Aortic smooth muscle cell (primary cell): ENCODE results near the gene NECAB3. TPM values are rescaled to one million over a fixed set of nuclear protein-coding genes. Genes with fewer than 3 reads are reported as not detected.

Source experiments
- total RNA-seq: library from RNA; depleted of rRNA; stranded (reverse); fragments of >200 nt; gene quantifications from 2 replicates; pipeline ENCODE4 v1.2.3, GENCODE V29; 2014

The NECAB3 gene, protein sequence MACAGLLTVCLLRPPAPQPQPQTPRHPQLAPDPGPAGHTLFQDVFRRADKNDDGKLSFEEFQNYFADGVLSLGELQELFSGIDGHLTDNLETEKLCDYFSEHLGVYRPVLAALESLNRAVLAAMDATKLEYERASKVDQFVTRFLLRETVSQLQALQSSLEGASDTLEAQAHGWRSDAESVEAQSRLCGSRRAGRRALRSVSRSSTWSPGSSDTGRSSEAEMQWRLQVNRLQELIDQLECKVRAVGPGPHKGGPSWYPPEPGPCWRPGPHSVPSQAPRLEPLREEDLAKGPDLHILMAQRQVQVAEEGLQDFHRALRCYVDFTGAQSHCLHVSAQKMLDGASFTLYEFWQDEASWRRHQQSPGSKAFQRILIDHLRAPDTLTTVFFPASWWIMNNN
- total RNA-seq = 14.4 and 15.1 TPM in 2 replicates

DNA sequence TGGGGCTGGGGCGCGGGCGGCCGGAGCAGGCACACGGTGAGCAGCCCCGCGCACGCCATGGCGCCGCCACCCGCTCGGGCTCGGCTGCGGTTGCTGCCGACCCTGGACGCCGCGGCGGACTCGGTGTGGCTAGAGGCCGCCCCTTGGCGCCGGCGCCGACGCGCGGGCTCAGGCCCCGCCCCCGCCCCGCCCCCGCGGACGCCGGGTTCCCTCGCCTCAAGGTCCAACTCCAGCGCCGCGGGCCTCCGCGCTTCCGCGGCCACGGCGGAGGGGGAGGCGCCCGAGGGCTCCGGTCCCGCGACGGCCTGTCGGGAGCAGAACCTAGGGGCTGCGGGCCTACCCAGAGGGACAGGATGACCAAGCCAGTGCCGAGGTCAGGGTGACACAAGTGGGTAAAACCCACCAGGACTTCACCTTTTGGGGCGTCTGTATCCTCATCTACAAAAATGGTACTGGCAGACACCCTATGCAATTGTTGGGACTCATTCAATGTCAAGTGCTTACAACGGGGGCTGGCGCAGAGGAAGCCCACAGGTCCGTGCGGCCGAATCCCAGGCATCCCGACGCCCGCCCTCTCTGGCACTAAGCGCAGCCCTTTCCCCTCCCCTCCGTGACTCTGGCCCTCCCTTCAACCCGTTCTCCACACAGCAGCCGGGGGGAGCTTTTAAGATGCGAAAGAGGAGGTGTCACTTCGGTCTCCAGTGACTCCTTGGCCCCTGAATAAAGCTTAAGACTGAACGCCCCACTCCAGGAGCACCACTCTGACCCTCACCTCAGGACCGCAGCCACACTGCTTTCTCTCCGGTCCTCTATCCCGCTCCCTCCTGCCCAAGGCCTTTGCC is at the start of gene NECAB3:
Gene NECAB3 (minus strand): TSS at position 135 of the 842 bp plus-strand sequence. CDS start 76 bp downstream, at position 59.

DNA sequence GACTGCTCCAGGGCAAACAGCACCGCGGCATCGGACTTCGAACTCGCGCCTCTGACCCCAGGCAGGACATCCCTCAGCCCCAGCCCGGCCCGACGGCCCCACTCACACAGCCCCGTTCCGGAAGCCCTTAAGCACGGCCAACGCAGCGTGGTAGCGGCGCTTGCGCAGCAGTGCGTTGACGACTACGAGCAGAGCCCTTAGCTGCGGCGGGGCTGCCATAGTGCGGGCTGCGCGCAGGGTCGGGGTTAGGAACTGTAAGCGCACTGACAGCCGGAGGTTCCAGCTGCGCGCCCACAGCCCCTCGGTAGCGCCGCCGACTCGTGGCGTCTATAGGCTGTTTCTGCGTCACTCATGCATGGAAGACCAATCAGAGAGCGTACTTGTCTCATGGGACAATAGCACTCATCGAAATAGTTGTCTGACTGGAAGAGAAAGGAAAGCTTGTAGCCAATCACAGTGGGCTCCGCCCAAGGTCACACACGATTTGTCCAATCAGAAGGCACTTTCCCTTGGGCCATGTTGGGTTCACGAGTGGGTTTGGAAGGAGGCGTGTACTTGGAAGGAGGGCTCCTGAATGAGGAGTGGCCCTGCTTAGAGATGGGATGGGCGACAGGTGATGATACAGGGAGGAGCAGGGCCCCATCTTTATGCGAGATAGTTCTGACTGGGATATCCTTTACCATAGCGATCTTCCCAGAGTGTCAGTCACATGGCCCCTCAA is 45.9 kb upstream of the NECAB3 start, which contains the start of gene PXMP4:
Gene PXMP4 (minus strand): TSS at position 322 of the 721 bp plus-strand sequence. CDS start 103 bp downstream, at position 219.

DNA sequence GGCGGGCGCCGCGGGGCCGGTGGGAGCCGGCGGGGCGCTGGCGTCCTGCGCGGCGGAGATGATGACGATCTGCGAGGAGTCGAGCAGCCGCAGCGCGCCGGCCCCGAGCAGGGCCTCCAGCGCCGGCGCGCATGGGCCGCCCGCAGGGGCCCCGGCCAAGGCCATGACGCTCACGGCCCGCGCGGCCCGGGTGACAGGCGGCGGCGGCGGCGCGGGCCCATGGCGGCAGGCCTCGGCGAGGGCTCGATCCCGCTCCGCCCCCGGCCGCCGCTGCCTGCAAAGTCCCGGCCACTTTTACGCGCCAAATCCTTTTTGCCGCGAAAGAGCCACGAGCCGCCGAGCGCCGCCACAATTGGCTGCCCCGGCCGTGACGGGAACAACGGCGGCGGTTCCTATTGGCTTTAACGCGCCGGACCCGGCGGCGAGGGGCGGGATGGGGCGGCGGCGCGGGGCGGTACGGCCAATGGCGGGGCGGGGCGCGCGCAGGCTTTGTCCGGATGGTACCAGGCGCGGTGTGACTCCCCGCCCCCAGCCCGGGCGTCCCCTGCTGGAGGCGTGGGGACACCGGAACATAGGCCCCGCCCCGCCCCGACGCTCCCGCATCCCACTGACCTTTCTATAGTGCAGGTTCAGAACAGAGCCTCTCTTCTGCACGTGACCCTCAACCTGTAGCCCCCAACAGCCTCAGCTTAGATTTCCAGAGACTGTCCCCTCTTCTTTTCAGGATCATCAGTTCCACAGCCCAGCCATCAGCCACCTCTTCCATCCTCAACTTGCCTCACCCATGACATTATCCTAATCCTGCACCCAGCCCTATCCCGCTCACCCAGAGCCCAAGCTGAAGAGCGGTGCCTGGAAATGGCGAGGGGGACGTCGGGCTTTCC is 12.1 kb upstream of the NECAB3 start, which contains the start of gene E2F1:
Gene E2F1 (minus strand): TSS at position 286 of the 884 bp plus-strand sequence. CDS start 121 bp downstream, at position 165.

DNA sequence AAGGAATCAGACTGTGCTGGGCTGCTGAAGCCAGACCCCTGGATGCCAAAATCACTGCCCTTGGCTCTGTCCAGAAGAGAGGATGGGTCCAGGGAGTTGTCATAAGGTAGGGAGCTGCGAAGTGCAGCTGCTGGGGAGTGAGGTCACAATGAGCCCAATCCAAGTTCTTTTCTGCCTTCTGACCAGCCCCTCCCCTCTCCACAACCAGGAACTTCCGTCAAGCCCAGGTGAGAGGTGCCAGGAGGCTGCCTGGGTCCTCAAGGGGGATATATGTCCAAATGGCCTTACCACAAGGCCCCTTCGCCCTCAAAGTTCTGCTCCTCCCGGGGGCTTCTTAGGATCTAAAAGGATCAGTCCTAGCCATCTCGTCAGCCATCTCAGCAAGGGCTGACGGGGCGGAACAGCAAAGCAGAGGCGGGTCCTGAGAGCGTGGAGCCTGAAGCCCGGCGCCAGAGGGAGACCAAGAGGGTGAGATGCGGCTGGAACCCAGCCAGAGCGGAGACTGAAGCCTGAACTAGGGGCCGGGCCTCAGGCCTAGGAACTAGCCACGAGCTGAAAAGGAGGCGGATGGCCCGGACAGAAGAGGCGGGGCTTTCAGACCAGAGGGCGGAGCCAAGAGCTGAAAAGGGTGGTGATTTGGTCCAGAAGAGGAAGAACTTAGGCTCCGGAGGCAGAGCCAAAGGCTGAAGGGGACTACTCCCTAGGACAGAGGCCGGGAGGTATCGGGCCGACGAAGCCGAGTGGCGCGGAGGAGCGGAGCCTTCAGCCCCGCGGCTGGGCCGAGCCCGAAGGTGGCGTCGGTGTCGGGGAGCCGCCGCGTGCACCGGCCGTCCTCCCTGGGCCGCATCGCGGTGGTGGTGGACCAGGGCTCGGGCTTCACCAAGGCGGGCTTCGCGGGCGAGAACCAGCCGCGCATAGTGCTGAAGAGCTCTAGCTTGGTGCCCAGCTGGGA is 7.7 kb downstream of the NECAB3 start, which contains the start of gene ACTL10:
Gene ACTL10 (plus strand): TSS at position 651 of the 952 bp plus-strand sequence. CDS start 555 bp downstream, outside the sequence.

DNA sequence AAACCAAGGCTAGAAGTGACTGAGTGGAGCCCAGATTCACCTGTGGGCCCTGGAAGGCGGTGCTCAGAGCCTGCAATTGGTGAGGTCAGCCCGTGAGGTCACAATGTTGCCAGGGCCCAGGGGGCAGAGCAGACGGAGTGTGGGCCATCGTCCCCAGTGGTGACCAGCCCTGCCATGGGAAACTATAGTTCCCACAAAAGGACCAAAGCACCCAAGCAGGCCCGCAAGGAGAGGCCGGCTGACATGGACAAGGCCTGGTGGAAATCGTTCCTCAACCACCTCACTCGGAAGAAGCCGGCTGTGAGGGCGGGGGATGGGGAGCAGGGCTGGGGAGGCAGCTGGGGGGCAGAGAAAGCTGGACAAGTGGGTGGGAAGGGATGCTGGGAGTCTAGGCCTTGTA is 12.1 kb downstream of the NECAB3 start, which contains the start of gene C20orf144:
Gene C20orf144 (plus strand): TSS at position 156 of the 400 bp plus-strand sequence. CDS start 19 bp downstream, at position 175.

Other genes starting within 250 kb of the NECAB3 start
- gene SNTA1, start 230.7 kb downstream of the NECAB3 start, total RNA-seq = 23.9 and 40.4 TPM in 2 replicates
- gene CBFA2T2, start 184.3 kb downstream of the NECAB3 start, total RNA-seq = 3.6 and 4.8 TPM in 2 replicates
- 0.12 and 0.13 TPM in 2 replicates for gene C20orf144, start 12.1 kb downstream of the NECAB3 start, total RNA-seq
- 2.1 and 2.6 TPM in 2 replicates for gene ACTL10, start 7.5 kb downstream of the NECAB3 start, total RNA-seq
- gene E2F1, start 12.0 kb upstream of the NECAB3 start, total RNA-seq = 6.0 and 14.1 TPM in 2 replicates
- 6.9 and 7.0 TPM in 2 replicates for gene PXMP4, start 45.9 kb upstream of the NECAB3 start, total RNA-seq
- gene ZNF341, start 57.6 kb upstream of the NECAB3 start, total RNA-seq = 0.92 and 1.3 TPM in 2 replicates
- gene CHMP4B, start 136.9 kb upstream of the NECAB3 start, total RNA-seq = 38.0 and 58.0 TPM in 2 replicates